ENCODE data around the gene HOXB1.
"Not testable (repeated sequence)": the region's sequence is repeated elsewhere in the genome, so short reads cannot be mapped to it uniquely, and the experiment has no call there.

The HOXB1 gene

DNA sequence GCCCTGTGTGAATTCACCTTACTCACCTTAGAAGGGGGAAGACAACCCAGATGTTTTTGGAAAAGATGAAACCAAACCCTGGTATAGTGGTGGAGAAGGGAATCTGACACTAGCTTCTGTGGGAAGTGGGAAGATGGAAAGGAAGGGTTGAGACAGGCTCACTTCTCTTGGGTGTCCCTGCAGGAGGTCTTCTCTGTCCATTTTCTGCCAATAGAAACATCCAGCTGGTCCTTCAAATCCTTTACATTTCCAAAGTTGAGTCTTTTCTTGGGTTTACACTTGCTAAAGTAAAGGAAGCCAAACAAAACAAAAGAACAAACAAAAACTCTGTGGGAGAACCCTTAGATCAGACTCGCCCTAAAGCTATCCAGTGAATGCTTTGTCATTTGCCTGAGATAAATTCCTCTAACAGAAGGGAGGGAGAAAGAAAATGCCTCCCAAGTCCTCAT lies 10.2 kb downstream of the HOXB1 start:
- no peak overlapping the region for H3K4me3 ChIP-seq (ENCODE audit: low read length)
- no peak overlapping the region for H3K4me2 ChIP-seq (ENCODE audit: low read length)
- H3K27me3 ChIP-seq (ENCODE audit: control insufficient read depth, insufficient read depth, low read length) = peaks cover 20% of the 10 kb centered on the region

DNA sequence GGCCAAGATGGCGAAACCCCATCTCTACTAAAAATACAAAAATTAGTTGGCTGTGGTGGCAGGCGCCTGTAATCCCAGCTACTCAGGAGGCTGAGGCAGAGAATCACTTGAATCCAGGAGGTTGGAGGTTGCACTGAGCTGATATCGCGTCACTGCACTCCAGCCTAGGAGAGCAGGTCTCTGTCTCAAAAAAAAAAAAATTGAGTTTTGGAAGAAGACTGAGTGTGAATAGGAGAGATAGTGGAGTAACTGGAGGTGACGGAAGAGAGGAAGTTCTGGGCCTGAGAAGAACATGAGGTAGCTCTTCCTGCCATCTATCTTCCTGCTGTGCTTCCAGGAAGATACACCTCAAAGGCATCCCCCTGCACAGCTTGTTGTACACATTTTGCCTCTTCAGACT lies 11.4 kb downstream of the HOXB1 start:
- Histone ChIP-seq H3K9ac (ENCODE audit: low read depth, low read length) (no peak overlapping the region), H3K4me3 (ENCODE audit: low read length) (no peak overlapping the region), H3K9me3 (replicated peaks; ENCODE audit: low read length) (no peaks in the 10 kb centered on the region), H3K36me3 (ENCODE audit: insufficient read depth, low read length) (no peaks in the 10 kb centered on the region), H3K4me2 (ENCODE audit: low read length) (no peak overlapping the region), H3K27me3 (ENCODE audit: control insufficient read depth, insufficient read depth, low read length) (peaks cover 21% of the 10 kb centered on the region), H3K4me1 (ENCODE audit: control insufficient read depth, insufficient read depth, low read length) (peaks cover 19% of the 10 kb centered on the region)

More for the DNA sequence above, 10.2 kb downstream of the HOXB1 start:
- Histone ChIP-seq H3K36me3 (ENCODE audit: insufficient read depth, low read length) (no peaks in the 10 kb centered on the region), H3K4me1 (ENCODE audit: control insufficient read depth, insufficient read depth, low read length) (peaks cover 19% of the 10 kb centered on the region), H3K9me3 (replicated peaks; ENCODE audit: low read length) (no peaks in the 10 kb centered on the region), H3K9ac (ENCODE audit: low read depth, low read length) (no peak overlapping the region)

DNA sequence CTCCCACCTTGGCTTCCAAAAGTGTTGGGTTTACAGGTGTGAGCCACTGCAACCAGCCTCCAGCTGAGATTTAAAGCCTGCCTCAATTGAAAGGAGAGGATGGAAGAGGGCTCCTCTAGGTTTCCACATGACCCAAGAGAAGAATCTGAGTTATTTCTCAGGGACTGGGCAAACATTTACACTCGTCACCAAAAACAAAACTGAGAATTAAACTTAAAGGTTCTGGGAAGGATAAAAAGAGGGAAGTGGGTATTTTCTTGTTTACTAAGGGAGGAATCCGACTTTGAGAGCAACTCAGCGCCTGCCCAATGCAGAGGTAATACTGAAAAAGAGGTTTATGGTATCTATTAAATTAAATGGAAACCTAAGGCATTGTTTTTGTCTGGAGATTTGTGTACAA lies 13.3 kb downstream of the HOXB1 start:
- no peaks in the 10 kb centered on the region for H3K36me3 ChIP-seq (ENCODE audit: insufficient read depth, low read length)
- H3K4me3 ChIP-seq (ENCODE audit: low read length) = no peak overlapping the region
- H3K4me1 ChIP-seq (ENCODE audit: control insufficient read depth, insufficient read depth, low read length) = peaks cover 12% of the 10 kb centered on the region
- H3K27me3 ChIP-seq (ENCODE audit: control insufficient read depth, insufficient read depth, low read length) = peaks cover 35% of the 10 kb centered on the region
- H3K9ac ChIP-seq (ENCODE audit: low read depth, low read length) = no peak overlapping the region
- H3K9me3 ChIP-seq (replicated peaks; ENCODE audit: low read length) = no peaks in the 10 kb centered on the region
- no peak overlapping the region for H3K4me2 ChIP-seq (ENCODE audit: low read length)

DNA sequence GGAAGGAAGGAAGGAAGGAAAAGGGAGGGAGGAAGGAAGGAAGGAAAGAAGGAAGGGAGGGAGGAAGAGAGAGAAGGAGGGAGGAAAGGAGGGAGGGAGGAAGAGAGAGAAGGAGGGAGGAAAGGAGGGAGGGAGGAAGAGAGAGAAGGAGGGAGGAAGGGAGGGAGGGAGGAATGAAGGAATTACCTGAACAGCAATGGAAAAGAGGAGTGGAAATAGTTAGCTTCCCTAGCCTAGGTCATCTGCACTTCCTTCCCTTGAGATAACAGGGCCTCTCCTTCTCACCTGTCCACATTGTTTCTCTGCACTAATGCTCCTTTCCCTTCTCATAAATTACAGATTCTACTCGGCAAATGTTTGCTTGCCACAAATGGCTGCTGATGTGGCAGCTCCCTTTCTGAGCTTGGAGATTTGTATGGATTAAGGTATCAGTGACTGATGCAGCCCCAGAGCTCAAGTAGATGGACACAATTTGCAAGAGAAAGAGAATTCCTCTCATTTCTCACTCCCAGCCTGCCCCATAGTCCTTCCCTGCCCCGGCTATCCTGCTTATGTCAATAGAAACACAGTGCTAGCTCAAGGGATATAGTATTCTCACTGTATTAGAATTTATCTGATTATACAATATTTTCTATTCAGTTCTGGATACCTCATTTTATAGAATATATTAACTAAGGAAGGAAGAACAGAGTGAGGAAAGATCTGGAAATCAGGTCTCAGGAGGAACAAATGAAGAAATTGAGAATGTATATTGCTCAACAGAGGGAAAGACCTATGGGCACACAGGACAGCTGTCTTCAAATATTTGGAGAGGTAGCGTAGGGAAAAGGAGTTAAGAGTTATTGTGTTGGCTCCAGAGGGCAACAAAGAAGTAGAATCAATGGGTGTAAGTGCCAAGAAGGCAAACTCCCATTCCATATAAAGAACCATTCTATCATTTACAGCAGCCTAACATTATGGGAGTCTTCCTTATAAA lies 14.6 kb downstream of the HOXB1 start:
- no peak overlapping the region for H3K4me3 ChIP-seq (ENCODE audit: low read length)
- no peak overlapping the region for H3K9ac ChIP-seq (ENCODE audit: low read depth, low read length)
- no peaks in the 10 kb centered on the region for H3K36me3 ChIP-seq (ENCODE audit: insufficient read depth, low read length)
- no peaks in the 10 kb centered on the region for H3K9me3 ChIP-seq (replicated peaks; ENCODE audit: low read length)
- H3K4me2 ChIP-seq (ENCODE audit: low read length) = no peak overlapping the region
- peaks cover 35% of the 10 kb centered on the region for H3K27me3 ChIP-seq (ENCODE audit: control insufficient read depth, insufficient read depth, low read length)
- peaks cover 12% of the 10 kb centered on the region for H3K4me1 ChIP-seq (ENCODE audit: control insufficient read depth, insufficient read depth, low read length)

DNA sequence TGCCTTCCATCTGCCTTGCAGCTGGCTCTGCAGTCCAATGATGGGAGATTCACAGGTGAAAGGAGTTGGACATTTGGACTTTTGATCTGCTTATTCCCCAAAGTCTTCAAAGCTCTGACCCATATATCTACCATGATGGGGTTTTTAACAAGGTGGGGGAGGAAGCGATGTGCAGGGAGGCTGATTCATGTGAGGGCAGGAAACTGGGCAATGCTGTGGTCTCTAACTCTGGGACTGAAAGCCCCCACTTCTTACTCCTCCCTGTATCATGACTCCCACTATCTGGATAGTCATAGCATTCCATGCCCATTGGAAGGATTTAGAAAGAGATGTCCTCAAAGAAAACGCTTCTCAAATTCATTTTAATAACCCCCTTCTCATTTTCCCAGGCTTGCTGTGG lies 16.3 kb downstream of the HOXB1 start:
- peaks cover 8% of the 10 kb centered on the region for H3K4me1 ChIP-seq (ENCODE audit: control insufficient read depth, insufficient read depth, low read length)
- H3K4me2 ChIP-seq (ENCODE audit: low read length) = no peak overlapping the region
- H3K27me3 ChIP-seq (ENCODE audit: control insufficient read depth, insufficient read depth, low read length) = peaks cover 29% of the 10 kb centered on the region
- no peaks in the 10 kb centered on the region for H3K36me3 ChIP-seq (ENCODE audit: insufficient read depth, low read length)
- no peak overlapping the region for H3K4me3 ChIP-seq (ENCODE audit: low read length)
- H3K9me3 ChIP-seq (replicated peaks; ENCODE audit: low read length) = no peaks in the 10 kb centered on the region
- no peak overlapping the region for H3K9ac ChIP-seq (ENCODE audit: low read depth, low read length)

DNA sequence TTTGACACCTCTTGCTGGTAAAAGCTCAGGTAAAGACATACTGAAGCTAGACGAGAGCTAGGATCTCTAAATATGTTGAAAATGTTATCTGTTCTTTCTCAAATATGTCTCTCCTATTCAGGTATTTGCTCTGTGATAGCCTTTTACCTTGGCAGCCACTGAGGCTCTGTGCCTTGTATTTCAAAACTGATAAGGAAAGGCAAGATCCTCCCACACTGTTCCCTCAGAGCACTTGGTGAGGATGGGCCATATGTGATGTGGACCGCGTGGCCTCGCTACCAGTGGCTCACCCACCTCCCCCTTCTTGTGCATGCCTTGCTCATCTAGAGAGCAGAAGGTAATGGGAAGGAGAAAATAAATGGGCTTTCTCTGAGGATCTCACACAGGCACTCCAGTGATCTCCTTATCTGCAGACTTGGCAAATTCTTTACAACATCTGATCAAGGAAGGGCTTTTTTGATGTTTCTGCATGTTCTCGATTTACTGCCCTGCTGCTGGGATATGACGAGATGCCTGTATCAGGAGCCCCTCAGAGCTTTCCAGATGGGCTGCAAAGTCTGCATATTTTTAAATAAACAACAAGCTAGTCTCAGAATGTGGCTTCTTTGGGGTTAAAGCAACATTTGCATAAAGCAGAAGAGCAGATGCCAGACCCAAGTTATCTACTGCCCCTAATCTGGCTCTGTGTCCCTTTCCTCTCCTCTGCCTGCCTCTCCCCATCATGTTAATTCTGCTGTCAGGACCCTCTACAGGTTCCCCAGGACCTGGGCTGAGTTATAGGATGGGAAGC lies 16.9 kb downstream of the HOXB1 start:
- Histone ChIP-seq H3K4me3 (ENCODE audit: low read length) (no peak overlapping the region), H3K9me3 (replicated peaks; ENCODE audit: low read length) (no peaks in the 10 kb centered on the region), H3K27me3 (ENCODE audit: control insufficient read depth, insufficient read depth, low read length) (peaks cover 29% of the 10 kb centered on the region), H3K4me1 (ENCODE audit: control insufficient read depth, insufficient read depth, low read length) (peaks cover 8% of the 10 kb centered on the region), H3K36me3 (ENCODE audit: insufficient read depth, low read length) (no peaks in the 10 kb centered on the region), H3K9ac (ENCODE audit: low read depth, low read length) (no peak overlapping the region), H3K4me2 (ENCODE audit: low read length) (no peak overlapping the region)

DNA sequence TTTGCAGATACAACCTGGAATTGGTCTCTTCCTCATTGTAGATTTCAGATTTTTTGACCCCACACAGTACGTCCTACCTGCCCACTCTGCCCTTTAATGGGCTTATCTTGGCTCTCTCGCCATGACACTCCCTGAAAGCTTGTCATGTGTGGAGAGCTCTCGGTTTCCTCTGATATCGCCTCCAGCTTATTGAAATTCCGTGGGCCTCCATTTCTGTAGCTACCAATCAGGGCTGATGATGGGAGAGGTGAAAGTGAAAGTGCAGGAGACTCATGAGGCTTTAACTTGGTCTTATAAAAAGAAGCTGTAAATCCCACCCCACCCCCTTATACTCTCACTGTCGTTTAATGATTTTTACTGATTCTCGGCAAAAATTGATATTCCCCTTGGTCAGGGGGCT lies 17.7 kb downstream of the HOXB1 start:
- Histone ChIP-seq H3K27me3 (ENCODE audit: control insufficient read depth, insufficient read depth, low read length) (peaks cover 29% of the 10 kb centered on the region), H3K4me3 (ENCODE audit: low read length) (no peak overlapping the region), H3K4me1 (ENCODE audit: control insufficient read depth, insufficient read depth, low read length) (peaks cover 8% of the 10 kb centered on the region), H3K4me2 (ENCODE audit: low read length) (no peak overlapping the region), H3K9me3 (replicated peaks; ENCODE audit: low read length) (no peaks in the 10 kb centered on the region), H3K9ac (ENCODE audit: low read depth, low read length) (no peak overlapping the region), H3K36me3 (ENCODE audit: insufficient read depth, low read length) (no peaks in the 10 kb centered on the region)

DNA sequence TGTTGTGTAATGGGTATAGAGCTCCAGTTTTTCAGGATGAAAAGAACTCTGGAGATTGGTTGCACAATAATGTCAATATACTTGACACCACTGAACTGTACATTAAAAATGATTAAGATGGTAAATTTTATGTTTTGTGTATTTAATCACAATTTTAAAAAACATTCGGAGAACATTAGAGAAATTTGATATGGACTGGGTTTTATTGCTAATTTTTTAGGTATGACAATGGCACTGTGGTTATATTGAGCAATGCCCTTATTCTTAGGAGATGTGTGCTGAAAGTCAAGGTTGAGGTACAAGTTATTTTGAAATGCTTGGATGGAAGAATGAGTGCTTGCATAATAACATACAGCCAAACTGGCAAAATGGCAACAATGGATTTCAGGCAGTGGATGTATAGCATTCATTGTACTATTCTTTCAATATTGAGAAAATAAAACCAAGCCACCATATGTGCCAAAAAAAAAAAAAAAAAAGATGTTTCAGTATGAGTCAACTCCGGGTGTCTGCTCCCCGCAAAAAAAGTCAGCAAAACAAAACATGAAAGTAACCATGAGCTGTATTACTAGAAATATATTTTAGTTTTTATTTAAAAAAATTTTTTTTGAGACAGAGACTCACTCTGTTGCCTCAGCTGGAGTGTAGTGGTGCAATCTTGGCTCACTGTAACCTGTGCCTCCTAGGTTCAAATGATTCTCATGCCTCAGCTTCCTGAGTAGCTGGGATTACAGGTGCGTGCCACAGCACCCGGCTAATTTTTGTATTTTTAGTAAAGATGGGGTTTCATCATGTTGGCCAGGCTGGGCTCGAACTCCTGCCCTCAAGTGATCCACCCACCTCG lies 19.8 kb downstream of the HOXB1 start:
- peaks cover 17% of the 10 kb centered on the region for H3K4me1 ChIP-seq (ENCODE audit: control insufficient read depth, insufficient read depth, low read length)
- no peak overlapping the region for H3K4me2 ChIP-seq (ENCODE audit: low read length)
- no peak overlapping the region for H3K4me3 ChIP-seq (ENCODE audit: low read length)
- H3K27me3 ChIP-seq (ENCODE audit: control insufficient read depth, insufficient read depth, low read length) = peaks cover 15% of the 10 kb centered on the region
- H3K9ac ChIP-seq (ENCODE audit: low read depth, low read length) = no peak overlapping the region
- no peaks in the 10 kb centered on the region for H3K36me3 ChIP-seq (ENCODE audit: insufficient read depth, low read length)
- H3K9me3 ChIP-seq (replicated peaks; ENCODE audit: low read length) = no peaks in the 10 kb centered on the region

DNA sequence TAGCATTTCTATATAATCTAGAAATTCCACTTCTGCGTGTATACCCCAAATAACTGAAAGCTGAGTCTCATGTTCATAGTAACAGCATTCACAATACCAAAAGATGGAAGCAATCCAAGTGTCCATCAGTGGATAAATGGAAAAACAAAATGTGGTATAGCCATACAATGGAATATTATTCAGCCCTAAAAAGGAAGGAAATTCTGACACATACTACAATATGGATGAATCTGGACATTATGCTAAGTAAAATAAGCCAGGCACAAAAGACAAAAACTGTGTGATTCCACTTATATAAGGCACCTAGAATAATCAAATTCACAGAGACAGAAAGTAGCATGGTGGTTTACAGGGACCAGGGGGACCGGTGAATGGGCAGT lies 20.4 kb downstream of the HOXB1 start:
- Histone ChIP-seq H3K9me3 (replicated peaks; ENCODE audit: low read length) (no peaks in the 10 kb centered on the region), H3K9ac (ENCODE audit: low read depth, low read length) (no peak overlapping the region), H3K4me1 (ENCODE audit: control insufficient read depth, insufficient read depth, low read length) (peaks cover 23% of the 10 kb centered on the region), H3K27me3 (ENCODE audit: control insufficient read depth, insufficient read depth, low read length) (peaks cover 15% of the 10 kb centered on the region), H3K36me3 (ENCODE audit: insufficient read depth, low read length) (no peaks in the 10 kb centered on the region), H3K4me3 (ENCODE audit: low read length) (no peak overlapping the region), H3K4me2 (ENCODE audit: low read length) (no peak overlapping the region)

DNA sequence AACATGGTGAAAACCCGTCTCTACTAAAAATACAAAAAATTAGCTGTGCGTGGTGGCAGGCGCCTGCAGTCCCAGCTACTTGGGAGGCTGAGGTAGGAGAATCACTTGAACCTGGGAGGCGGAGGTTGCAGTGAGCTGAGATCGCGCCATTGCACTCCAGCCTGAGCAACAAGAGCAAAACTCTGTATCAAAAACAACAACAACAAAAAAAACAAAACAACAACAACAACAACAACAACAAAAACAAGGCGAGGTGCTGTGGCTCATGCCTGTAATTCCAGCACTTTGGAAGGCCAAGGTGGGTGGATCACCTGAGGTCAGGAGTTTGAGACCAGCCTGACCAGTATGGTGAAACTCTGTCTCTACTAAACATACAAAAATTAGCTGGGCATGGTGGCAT lies 21.1 kb downstream of the HOXB1 start:
- H3K9me3 ChIP-seq (replicated peaks; ENCODE audit: low read length); H3K9ac ChIP-seq (ENCODE audit: low read depth, low read length); H3K4me3 ChIP-seq (ENCODE audit: low read length); H3K36me3 ChIP-seq (ENCODE audit: insufficient read depth, low read length); H3K4me2 ChIP-seq (ENCODE audit: low read length): not testable (repeated sequence)
- Histone ChIP-seq H3K4me1 (ENCODE audit: control insufficient read depth, insufficient read depth, low read length) (peaks cover 24% of the 10 kb centered on the region), H3K27me3 (ENCODE audit: control insufficient read depth, insufficient read depth, low read length) (peaks cover 15% of the 10 kb centered on the region)

DNA sequence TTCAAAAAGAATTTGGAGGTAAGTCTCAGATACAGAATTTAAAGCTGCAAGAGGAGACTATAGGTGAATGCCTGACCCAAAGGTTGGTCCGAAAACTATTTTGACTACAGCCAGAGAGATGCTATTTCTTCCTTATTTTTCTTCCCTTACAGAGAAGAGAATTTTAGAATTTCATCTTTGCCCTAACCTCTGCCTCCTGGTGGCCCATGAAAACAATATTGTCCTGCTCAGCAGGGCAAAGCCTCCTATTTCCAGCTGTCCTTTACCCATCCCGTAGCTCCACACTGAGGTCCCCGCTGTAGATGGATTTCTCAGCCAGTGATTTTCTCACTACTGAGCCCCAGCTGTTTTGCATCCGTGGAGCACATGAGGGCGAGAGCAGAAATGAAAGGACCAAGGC lies 24.6 kb downstream of the HOXB1 start:
- Histone ChIP-seq H3K4me3 (ENCODE audit: low read length) (no peak overlapping the region), H3K9me3 (replicated peaks; ENCODE audit: low read length) (no peaks in the 10 kb centered on the region), H3K4me1 (ENCODE audit: control insufficient read depth, insufficient read depth, low read length) (peaks cover 17% of the 10 kb centered on the region), H3K9ac (ENCODE audit: low read depth, low read length) (no peak overlapping the region), H3K36me3 (ENCODE audit: insufficient read depth, low read length) (no peaks in the 10 kb centered on the region), H3K27me3 (ENCODE audit: control insufficient read depth, insufficient read depth, low read length) (no peaks in the 10 kb centered on the region), H3K4me2 (ENCODE audit: low read length) (no peak overlapping the region)
